NOMO-1 treated with DMSO at 0.1 percent for 48 hours (cell line): ENCODE results near the gene RER1.

Experiments
- DNase-seq: peaks from one replicate; lab custom pipeline; 2025; ENCODE audit not compliant: unreplicated experiment; lab: John Stamatoyannopoulos, UW

The RER1 gene, protein sequence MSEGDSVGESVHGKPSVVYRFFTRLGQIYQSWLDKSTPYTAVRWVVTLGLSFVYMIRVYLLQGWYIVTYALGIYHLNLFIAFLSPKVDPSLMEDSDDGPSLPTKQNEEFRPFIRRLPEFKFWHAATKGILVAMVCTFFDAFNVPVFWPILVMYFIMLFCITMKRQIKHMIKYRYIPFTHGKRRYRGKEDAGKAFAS

DNA sequence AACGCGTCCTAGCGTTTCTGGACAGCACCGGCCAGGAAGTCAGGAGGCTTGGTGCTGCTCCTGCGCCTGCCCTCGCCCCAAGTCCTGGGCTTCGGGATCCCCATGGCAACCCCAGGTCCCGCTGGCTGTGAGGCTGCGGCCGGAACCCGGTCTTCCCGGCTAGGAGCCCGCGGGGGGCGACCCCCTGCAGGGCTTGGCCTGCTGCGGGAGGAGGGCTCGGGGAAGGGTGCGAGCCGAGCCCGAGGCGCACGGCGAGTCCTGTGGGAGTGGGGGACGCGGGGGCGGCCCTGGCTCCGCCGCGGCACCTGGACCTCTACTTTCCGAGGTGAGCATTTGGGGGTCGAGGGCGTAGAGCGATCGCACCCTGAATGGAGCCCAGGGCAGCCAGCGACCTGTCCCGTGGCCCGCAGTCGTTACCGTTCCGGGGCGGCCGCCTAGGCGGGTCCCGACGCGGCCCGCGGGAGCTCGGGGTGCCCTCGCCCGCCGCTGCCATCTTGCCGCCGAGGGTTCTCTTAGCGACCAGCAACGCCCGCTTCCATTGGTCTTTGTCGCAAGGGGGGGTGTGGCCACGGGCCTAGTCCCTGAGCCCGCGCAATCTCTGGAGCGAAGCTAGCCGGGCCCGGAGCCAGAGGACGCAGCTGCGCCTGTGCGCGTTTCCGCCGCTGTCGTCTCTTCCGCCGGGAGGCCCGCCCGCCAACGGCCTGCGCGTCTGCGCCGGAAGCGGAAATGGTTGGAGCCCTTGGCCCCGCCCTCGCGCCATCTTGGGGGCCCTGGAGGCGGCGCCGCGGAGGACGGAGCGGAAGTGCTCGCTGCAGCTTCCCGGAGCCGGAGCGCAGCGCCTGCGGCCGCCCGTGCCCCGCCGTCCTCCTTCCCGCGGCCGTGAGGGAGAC, at the start of gene RER1, which contains the start of gene MORN1:
Gene RER1, plus strand, starts transcription at position 801 of the 890 bp plus-strand sequence. CDS start 3,950 bp downstream, outside the sequence.
Gene MORN1, minus strand, starts transcription at position 514 of the 890 bp plus-strand sequence. Its CDS starts 21 bp downstream, at position 493.
- DNase-seq = peak; percentile 98

DNA sequence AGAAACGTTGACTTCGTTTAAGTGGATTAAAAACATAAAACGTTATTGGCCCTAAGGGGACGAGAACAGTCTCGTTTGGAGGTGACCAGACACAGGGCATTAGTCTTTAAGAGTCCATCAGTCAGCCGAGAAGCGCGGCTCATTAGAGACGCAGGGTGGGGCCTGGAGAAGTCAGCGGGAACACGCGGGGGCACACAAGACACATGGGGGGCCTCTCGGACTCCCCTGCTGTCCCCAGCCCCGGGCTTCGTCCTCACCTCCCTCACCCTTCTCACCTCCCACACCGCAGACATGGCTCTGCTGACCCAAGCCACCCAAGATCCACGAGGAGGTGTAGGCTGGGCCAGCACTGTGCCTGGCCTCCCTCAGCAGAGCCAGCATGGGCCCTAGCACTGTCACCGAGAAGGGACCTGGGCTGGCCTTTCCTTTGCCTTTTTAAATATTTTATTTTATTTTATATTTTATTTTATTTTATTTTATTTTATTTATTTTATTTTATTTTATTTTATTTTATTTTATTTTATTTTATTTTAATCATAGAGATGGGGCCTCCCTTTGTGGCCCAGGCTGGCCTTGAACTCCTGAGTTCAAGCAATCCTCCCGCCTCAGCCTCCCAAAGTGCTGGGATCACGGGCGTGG, 49.1 kb upstream of the RER1 start:
- DNase-seq = no peak

DNA sequence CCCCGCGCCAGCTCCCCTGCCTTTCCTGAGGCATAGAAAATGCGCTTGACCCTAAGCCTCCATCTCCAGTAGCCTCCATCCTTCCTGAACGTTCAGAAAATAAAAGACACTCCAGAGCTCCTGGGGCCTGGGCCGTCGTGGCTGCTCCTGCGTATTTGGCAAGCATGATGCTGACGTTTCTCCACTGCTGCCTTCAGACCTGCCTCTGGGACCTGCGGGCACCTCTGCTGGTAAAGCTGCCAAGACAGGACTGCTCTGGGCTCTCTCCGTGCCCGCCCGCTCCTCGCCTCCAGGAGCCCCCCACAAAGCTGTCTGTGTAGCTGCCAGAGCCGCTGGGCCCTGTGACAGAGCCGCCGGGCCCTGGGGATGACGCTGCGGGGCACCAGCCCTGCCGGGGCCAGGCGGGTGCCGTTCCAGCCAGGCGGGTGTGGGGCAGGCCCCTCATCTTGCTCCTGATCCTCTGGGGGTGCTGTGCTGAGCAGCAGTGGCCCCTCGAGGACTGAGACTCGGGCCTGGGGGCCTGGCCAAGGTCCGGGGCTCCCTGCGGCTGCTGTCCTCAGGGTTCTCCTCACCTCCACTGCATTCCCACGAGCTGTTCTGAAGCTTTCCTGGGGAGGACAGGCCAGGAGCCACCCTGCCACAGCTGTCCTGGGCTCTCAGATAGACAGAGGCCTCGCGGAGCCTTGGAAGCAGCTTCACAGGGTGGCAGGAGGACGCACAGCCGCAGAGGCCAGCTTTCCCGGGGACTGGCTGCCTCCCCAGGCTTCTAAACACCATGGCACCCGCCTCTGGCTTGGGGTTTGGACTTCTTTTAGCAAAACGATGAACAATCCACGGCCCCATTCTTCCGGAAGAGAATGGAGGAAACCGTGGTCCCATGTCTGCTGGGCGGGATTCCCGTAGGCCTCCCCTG, 48.4 kb upstream of the RER1 start:
- no peak for DNase-seq

DNA sequence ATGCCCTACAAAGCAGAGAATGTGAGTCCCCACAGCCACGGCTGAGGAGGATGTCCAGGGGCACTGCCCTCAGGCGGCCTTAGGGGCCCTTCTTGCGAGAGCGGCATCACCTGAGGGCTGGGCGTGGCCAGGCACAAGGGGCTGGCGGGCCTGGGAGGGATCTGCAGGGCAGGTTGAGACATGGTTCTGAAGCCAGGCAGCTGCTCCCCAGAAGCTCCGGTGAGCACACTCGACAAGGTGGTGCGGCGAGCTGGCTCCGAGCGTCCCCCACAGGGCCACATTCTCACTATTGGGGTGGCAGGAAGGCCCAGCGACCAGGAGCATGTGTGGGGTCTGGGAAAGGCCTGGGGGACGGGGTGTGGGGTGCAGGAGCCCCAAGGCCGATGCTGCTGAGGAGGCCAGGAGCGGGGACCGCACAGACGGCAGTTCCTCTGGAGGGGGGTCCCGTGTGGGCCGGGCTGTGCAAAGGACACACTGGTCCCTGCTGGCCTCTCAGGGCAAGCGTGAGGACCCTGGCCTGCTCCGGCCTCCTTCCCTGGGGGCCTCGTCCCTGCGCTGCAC, 47.4 kb upstream of the RER1 start:
- no peak for DNase-seq

DNA sequence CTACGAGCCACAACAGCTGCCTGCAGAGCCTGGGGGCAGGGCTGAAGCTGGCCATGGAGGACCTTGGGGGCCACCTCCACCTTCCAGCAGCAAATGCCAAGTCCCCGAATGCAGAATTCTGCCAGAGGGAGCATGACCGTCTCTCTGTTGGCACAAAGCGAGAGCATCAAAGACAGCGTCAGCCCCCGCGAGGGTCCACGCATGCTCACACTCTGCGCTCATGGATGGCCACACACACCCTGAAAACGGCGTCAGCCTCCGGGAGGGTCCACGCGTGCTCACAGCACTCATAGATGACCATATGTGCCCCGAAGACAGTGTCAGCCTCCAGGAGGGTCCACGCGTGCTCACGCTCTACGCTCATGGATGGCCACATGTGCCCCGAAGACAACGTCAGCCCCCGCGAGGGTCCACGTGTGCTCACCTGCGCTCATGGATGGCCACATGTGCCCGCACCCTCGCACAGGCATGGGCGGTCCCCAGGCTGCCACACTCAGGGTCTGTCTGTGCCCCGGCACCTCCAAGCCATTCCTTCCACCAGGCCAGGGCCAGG, 46.8 kb upstream of the RER1 start:
- DNase-seq = no peak

DNA sequence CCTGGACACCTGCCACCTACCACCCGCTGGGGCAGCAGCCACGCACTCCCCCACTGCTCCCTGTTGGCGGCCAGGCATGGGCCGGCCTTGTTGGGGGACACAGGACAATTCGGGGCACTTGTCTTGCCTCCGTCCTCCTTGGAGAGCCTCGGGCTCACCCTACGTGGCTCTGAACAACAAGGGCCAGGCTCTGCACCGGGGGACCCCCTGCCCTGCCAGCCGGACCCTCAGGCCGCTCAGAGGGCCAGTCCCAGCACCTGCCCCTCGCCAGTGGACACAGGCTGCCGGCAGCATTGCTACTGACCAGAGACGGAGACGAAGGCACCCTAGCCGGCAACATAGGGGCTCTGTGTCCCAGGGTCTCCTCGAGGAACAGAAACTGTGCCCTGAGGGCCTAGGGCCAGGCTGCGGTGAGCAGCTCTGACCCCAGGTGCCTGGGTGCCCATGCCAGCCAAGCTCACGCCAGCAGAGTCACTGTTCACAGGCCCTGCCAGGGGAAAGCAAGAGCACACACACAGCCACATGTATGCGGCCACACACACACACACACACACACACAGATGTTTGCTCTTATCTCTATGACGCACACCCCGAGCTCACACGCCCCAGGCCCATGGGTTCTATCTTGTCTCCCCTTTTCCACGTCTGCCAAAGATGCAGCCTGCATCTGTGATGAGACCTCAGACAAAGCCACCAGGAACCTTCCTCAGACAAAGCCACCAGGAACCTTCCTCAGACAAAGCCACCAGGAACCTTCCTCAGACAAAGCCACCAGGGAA, 46.2 kb upstream of the RER1 start:
- DNase-seq = no peak

DNA sequence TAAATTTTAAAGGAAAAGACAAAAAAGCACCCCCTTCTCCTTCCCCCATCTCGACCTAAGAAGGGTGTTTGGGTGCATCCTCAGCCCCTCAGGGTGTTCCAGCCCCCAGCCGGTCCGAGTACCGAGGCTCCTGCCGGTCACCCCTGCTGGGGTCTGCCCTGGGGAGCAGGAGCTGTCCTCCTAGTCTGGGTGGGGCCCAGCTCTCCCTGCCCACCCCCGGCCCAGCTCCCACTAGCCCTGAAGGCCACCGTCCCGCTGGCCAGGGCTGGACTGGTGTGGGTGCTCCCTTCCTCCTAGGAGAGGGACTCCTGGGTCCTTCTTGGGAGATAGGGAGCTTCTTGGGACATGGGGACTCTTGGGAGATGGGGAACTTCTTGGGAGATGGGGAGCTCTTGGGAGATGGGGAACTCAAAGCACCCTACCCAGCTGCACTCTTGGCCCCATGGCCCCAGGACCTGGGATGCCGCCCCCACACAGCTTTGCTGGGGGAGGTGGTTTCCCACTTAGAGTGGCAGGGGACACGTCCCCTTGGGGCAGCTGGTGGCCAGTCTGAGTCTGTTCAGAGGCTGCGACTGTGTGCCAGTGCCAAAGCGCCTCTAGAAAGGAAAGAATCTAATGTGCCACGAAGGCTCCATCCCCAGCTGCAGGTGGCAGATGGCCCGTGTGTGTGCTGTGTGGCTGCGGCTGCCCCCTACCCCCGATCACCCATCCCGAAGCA, 44.8 kb upstream of the RER1 start:
- no peak for DNase-seq

DNA sequence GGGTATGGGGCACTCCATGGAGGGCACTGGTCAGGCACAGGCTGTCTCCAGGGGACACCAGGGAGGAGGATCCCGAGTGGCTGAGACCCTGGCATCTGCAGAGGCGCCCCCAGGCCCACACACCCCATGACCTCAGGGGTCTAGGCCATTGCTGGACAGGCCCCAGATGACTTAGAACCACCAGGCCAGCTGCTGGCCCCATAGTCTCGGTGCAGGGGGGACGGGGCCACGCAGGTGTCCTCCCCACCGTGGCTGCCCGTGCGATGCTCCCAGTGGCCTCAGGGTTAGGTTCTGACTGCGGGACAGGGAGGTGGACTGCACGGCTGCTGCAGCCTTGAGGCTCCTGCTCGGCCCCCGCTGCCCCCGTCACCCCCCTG, 44.2 kb upstream of the RER1 start:
- no peak for DNase-seq

DNA sequence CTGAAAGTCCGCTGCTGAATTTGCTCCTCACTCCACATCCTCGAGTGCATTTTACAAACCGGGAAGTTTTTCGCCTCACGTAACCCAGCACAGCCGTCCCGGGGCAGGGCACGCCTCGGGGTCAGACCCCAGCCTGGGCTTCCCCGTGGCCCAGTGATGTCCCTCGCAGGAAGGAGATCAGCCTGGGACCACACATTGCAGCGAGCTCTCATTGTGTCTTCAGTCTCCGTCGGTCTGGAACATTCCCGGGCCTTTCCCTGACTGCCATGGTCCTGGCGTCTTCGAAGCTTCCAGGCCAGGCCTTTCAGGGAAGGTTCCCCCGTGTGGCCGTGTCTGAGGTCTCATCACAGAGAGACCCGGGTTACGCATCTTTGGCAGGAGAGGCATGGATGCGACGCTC, 43.7 kb upstream of the RER1 start:
- DNase-seq = no peak

DNA sequence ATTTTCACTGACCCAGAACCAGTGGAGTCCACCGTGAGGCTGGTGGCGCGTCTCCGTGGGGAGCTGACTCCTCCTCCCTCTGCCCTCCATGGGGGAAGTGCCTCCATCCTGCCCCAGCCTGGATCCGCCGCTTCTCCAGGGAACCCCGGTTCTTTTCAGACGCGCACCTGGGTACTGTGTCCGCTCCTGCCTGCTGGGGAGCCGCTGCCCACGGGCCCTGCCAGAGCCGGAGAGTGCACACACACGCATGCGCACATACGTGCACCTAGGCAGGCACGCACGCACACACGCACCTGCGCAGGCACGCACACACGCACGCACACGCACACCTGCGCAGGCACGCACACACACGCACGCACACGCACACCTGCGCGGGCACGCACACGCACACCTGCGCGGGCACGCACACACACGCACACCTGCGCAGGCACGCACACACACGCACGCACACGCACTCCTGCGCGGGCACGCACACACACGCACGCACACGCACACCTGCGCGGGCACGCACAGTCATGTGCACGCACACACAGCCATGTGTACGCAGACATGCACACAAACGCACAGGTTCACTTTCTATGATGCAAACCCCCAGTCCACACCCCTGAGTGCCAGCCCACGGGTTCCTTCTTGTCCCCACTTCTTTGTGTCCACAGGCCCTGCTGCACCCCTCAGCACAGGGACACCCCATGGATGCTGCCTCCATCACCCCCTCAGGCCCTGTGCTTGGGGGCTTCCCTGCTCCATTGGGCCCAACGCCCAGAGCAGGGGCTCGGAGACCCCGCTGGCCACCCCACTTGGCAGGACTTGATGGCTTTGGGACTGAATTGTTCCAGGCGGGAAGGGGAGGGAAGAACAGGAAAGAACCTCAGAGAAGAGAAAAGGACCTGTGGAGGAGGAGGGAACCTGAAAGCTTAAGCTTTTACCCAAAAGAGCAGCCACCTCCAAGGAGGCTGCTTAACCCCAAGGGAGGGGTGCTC, 43.0 kb upstream of the RER1 start:
- DNase-seq = no peak

DNA sequence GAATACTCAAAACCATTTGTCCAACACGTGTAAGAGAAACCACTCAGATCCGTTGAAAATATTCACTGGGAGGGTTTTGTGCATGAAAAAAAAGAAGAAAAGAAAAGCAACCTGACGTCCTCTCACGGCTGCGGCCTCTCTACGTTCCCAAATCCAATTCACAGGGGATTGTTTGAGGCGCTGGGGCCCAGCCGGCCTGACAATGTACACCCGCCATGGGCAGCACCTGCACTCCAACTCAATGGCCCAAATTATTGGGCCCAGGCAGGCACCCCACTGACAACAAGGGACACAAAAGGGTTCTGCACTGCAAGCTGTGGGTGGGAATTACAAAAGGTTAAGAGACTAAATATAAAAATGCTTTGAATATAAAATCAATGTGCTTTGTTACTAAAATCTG, 41.8 kb upstream of the RER1 start:
- DNase-seq = no peak

DNA sequence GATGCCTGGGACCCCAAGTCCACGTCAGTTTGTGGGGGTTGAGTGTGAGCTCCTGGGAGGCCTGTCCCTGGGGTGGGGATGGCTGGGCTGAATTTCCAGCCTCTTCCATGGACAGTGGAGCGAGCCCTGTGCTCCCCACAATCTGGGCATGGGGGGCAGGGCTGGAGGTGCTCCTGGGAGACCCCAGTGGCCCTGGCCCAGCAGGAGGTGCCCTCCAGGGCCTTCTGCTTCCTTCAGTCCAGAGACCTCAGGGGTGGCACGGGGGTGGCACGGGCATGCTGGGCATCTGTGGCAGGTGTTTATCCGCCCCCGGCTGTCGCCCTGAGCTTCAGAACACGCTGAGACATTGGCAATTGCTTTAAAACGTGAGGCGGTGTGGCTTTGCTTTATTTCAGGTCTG, 41.1 kb upstream of the RER1 start:
- no peak for DNase-seq

DNA sequence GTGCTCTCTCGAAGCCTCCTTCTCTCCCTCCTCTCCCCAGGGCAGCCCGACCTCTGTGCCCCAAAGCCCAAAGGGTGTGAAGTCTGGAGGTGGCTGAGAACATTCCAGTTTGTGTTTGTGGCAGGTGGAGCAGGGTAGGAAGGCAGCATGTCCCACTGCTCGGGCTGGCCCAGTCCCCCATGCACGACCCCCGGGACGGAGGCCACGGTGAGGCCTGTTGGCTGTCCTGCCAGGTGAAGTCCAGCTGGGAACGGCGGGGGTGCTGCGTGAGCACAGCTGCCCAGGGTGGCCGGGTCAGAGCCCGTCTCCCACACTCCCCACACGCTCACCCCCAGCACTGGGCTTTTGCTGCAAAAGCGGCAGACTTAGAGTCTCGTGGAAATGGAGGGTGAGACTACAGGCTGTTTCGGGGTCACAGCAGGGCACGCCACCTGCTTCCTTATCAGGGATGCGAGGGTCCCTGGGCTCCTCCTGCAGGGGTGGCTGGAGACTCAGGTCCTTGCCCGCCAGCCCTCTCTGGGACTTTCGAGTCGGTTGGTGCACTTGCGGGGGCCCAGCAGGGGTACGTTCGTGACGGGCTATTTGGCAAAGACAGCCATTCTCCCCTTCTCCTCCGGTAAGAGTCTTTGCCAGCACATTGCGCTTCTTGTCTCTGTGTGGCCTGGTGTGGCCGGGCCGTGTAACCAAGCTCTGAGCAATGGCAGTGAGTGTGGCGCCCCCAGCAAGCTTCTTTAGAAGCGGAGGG, 40.6 kb upstream of the RER1 start:
- DNase-seq = no peak

DNA sequence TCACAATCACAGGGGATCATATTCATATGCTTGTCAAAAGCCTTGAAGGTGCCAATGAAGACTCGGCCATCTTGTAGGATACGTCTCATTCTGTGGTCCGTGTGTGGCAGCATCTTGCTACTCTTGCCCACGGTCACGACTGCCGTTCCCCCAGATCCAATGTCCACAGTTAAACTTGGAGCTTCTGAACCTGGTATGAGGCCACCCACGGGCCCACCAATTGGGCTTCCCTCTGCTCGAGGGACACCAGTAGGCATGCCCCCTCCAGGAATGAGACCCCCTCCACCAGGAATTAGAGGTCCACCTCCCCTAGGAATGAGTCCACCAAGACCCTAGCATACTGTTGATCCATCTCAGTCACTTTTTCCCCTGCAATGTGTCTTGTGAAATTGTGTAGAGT, 39.9 kb upstream of the RER1 start:
- no peak for DNase-seq

DNA sequence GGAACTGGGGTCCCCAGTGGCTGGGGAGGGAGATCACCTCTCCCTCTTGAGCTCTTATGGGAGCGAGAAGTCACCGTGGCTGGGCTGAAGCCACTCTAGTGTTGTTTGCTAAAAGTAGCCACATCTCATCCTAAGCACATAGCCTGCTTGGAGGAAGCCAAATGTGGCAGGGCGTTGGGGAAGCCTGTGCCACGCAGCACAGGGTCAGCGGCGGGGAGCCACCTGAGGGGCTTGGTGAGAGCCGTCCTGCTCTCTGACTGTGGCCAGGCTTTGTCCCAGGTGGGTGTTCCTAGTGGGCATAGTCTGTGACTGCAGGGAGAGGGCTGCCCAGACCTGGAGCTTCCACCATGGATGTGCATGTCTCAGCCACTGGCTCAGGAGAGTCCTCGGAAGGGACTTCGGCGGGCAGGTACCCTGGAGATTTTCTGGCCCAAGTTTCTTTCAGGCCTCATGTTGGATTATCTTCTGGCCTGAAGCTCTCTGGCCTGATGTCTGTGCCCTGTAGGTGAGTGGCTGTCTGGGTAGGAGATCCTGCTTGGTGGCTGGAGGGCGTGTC, 39.2 kb upstream of the RER1 start:
- DNase-seq = no peak

DNA sequence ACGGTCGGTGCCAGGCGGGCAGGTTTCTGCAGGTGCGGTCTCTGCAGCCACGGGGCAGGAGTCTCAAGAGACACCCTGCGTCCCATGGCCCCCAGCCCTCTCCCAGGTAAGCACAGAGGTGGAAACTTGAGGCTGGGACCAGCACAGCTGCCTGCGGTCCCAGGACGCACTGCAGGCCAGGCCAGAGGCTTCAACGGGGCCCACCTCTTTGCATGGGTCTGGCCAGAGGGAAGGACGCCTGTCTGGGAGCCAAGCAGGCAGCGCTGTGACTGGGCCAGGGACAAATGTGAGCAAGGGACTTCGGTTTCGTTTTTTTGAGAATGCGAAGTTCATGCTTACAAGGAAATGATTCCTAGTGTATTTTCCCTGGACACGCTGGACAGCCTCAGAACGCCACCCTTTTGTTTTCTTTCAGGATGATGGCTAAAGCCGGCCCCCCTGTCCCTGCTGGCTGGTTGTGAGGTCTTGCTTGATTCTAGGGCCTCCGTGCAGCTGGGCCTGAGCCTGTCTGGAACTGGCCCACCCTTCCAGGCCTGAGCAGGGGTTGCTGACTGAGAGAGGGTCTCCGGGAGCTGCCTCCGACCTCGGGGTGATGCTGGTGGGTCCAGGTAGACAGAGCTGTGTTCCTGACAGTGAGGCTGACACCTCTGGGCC, 38.6 kb upstream of the RER1 start:
- no peak for DNase-seq
